HG03135 (cell line): Measurements from ENCODE around the gene RTKN2.
A peak's percentile ranks its signal among the peaks of the same experiment; 100 is the strongest.

Source experiments
- ATAC-seq: cut with Tn5 transposase; IDR thresholded peaks from one replicate; pipeline ENCODE4 v1.9.1; 2021; ENCODE audit warnings: mild to moderate bottlenecking, moderate library complexity; ENCODE audit not compliant: unreplicated experiment

RTKN2 gene

DNA sequence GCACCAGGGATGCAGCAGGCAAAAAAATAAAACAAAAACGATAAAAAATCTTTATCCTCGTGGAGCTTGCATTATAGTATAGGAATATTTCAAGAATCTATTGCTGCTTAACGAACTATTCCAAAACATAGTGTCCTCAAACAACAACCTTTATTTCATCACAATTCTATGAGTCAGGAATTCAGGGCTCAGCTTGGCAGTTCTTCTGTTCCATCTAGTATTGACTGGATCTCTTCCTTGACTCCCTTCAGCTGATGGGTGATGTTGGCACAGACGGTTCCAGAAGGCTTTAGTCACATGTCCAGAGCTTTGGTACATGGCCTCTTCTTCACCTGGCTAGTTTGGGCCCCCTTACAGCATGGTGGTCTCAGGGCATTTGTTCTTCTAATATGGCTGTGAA lies 88.0 kb downstream of the RTKN2 start:
- ATAC-seq, result no peak

GRCh38 chr10:62178568-62178967 lies 90.1 kb downstream of the RTKN2 start:
- no peak for ATAC-seq

DNA sequence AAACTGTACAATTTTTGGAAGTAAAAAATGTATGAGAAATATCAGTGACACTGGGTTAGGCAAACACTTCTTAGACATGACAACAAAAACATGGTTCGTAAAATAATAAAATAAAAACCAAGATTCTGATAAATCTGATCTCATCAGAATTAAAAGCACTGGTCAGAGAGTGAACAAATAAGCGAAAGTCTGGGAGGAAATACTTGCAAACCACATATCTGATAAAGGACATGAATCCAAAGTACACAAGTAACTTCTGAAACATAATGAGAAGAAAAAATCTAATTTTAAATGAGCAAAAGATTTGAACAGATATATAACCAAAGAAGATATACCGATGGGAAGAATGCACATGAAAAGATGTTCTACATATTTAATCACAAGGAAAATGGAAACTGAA lies 91.5 kb downstream of the RTKN2 start:
- no peak for ATAC-seq

GRCh38 chr10:62175251-62175650 lies 93.4 kb downstream of the RTKN2 start:
- ATAC-seq, result no peak

GRCh38 chr10:62172465-62172864 lies 96.2 kb downstream of the RTKN2 start:
- no peak for ATAC-seq

DNA sequence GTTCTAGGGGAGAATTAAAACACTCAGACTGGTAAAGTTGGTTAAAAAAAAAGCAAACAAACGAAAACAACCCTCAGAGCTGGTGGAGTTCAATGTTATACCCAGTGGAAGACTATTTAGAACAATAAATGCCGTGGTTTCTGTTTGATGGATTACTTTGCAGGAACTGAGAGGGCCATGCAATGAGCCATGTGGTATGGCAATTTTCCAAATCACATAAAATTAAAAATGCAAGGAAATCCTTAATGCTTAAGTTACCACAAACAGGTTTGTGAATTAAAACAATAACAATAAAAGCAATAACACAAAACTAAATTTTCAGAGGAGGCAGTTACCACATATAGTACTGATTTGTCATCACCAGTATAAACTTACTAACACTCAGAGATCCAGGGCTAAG lies 96.9 kb downstream of the RTKN2 start:
- no peak for ATAC-seq

- no peak for ATAC-seq
Measured at GRCh38 chr10:62170732-62171131, 97.9 kb downstream of the RTKN2 start.

DNA sequence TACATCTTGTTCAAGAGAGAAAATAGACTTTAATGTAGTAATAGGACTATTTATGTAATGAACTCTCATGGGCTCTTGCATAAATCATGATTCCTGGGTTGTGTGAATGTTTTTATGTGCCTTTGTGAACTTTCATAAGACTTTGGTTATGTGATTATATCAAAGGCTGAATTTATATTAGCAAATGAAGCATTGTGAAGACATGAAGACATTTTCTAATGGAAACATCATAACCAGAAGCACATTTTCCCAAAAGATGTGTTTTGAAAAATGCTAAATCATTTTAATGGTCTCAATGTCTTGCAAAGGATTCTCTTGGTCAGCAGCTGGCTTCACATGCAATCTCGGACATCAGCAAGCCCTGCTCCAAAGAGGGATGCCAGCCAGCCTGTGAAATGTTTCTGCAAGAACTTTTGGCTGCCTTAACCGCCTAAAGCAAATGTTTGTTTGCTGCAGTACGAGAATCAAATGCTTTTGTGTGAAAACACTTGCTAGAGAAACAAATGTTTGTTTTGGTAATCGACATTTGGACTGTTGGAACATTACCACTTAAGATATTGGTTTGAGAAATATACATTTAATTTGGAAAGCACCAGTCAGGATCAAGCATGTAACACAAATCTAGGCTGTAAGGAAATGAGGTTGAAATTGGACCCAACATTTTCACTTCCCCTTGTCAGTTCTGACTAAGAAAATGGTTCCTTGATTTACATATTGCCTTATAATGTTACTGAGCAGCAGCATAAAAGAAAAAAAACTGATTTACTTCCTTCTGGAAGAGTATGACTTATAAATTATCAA lies 102.1 kb downstream of the RTKN2 start:
- ATAC-seq, result peak; percentile 96

- ATAC-seq, result no peak
Measured at GRCh38 chr10:62165803-62166202, 102.8 kb downstream of the RTKN2 start.

DNA sequence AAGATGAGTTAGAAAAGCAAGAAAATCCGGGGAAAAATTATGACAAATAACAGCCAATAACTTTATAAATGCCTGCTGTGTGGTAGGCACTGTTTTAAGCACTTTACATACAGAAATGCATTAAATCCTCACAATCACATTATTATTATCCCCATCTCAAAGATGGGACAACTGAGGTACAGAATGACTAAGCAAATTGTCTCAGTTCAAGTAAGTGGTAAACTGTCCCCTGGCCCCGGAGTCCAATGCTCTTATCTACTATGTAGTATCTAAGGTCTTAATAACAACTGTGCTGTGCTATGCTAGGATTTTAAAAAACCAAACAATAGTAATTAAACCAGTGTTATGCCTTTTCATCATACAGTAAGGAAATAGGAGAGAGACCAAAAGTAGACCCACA lies 105.6 kb downstream of the RTKN2 start:
- no peak for ATAC-seq

DNA sequence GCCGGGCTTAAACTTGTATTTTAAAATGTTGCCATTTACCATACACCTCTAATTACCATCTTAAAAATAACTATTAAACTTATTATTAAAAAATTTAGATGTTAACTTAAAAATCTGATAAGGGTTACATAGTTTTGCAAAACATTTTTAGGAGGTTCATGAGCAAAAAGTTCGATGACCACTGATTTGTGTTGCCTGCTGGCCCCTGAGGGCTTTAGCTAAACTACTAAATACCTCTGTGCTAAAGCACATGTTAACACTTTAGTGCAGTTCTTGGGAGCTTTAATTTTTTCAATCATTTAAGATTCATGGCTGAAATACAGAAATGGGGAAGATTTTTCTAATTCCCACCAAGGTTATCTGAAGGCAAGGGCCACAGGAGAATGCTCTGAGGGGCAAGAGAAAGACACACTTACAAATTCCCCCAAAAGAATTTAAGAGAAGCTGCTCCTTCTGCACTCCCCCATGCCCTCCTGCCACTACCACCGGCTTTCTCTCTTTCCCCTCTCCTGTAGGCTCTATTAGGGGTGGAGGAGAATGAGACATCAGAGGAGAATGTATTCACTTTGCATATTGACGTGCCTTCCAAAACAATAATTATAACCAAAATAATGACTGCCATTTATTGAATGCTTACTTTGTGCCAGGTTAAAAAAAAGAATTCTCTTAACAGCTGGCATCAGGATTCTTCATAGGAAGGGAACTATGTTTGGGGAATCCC lies 106.2 kb downstream of the RTKN2 start:
- no peak for ATAC-seq

- no peak for ATAC-seq
Measured at GRCh38 chr10:62159351-62159750, 109.3 kb downstream of the RTKN2 start.

DNA sequence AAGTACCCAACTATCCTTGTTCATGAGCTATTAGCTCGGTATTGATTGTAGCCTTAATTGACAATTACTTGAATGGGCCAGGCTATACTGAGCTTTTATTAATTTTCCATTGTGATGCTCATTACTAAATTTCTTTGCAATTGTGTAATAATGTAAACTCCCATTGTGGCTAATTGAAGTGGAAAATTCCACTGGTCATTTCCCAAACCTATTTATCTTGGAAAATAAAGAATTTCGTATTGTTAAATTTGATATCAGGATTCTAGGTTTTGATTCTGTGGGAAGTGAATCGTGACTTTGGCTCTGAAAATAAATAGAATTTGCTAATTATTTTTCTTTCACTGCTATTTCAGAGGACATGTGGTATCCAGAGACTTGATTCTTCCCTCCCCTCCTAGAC lies 111.0 kb downstream of the RTKN2 start:
- ATAC-seq, result no peak

GRCh38 chr10:62155054-62155680 lies 113.5 kb downstream of the RTKN2 start:
- no peak for ATAC-seq

DNA sequence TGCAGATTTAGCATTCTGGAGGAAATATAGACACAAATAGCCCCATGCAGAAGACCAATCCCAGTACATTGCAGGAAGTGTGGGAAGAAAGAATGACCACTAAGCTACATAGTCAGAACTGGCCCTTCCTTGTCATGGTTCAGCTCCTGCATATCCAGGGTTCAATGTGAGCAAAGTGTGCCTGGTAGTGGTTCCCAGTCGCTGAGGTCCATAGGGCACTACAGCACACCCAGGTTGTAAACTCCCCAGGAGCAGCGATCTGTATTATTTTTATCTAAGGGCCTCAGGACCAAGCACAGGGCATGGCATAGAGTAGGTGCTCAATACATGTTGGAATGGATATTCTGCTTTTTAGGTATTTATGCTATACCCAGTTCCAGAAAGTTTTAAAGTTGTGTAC lies 114.4 kb downstream of the RTKN2 start:
- no peak for ATAC-seq

DNA sequence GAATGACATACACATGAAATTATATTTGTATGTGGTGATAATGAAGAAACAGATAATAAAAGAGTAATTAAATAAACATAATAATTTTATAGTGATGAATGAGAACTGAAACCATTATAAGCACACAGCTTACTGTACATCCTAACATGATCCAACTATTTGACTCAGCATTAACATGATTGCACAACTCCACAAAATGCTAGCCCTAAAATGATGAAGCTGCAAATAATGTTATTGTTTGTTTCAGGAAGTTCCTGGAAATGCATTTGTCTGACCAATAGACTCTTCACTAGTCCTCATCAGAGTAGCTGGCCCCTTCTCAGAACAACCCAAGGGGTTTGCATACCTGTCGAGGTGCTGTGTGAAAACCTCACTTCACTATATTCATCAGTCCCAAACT lies 115.5 kb downstream of the RTKN2 start:
- no peak for ATAC-seq

DNA sequence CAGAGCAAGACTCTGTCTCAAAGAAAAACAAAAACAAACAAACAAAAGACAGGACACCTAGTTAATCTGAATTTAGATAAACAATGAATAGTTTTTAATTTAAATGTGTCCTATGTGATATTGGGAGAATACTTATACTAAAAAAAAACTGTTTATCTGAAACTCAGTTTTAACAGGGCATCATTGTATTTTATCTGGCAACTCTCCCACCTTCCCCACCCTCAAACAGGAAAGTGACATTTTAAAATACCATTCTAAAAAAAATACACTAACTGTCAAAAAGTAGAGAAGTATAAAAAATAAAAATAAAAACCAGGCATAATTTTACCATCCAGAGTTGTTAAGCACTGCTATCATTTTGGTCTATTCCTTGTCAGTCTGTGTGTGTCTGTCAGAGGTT lies 119.0 kb downstream of the RTKN2 start:
- no peak for ATAC-seq

GRCh38 chr10:62148155-62148554 lies 120.5 kb downstream of the RTKN2 start:
- ATAC-seq, result no peak

DNA sequence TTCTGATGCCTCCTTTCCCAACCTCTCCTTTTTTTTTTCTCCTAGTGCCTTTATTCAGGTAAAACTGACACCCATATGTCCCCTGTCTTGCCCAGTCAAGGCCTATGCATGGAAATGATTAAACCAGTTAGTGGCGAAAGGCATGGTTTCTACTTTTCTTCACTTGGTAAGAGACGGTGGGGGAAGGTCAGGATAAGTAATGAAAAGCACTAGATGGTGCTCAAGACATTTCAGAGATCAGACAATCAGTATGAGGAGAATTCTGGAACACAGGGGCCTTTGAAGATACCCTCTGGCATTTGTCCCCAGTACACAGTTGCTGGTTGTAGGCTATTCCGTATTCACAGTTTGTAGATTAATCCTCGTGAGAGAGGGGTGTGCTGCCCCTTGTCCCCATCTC lies 121.2 kb downstream of the RTKN2 start:
- ATAC-seq, result no peak

DNA sequence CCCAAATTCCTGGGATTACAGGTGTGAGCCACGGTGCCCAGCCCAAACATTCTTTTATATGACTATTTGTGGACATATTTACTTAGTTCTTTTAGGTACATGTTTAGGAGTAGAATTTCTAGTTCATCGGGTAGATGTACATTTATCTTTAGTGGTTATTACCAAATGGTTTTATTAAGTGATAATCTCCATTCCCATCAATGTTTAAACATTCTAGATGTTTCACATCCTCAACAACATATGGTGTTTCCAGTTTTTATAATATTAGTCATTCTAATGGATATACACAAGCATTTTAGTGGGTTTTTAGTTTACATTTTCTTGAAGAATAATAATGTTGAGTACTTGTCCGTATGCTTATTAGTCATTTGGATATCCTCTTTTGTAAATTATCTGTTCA lies 131.7 kb downstream of the RTKN2 start:
- no peak for ATAC-seq

GRCh38 chr10:62133618-62134017 lies 135.0 kb downstream of the RTKN2 start:
- ATAC-seq, result peak; percentile 96
